B cell (primary cell): ENCODE measurements around the gene NCS1. TPM values are rescaled to one million over a fixed set of nuclear protein-coding genes. Genes with fewer than 3 reads are reported as not detected.

Experiments used
- ATAC-seq: fragments of 200-7000 bp; cut with Tn5 transposase; one replicate; pipeline ENCODE4 v1.10.0; 2021; ENCODE audit warnings: low read depth, mild to moderate bottlenecking, moderate number of reproducible peaks, moderate library complexity
- CTCF ChIA-PET: fragments of 350-600 bp; sonication (Branson Sonifier 250); formaldehyde crosslinking; loops from one replicate; lab custom pipeline; 2021; ENCODE audit warnings: antibody characterized with exemption, inconsistent platforms; lab: Charles Lee
- POLR2A ChIA-PET: fragments of 350-600 bp; sonication (Branson Sonifier 250); formaldehyde crosslinking; loops from one replicate; lab custom pipeline; 2021; ENCODE audit warnings: antibody characterized with exemption; lab: Charles Lee
- DNase-seq: peaks from one replicate; pipeline ENCODE4 v3.0.0; 2013
- H2AFZ ChIP-seq: 2 replicates; pipeline ENCODE4 v1.6.1; 2012; ENCODE audit warnings: mild to moderate bottlenecking, low read depth, low read length; ENCODE audit not compliant: insufficient read depth, poor library complexity, severe bottlenecking
- H3K27ac ChIP-seq, 2 donors: 1 replicate in 1 of 2; 2 replicates in 1 of 2; pipeline ENCODE4 v1.5.1; 2012 to 2013; ENCODE audit warnings: low read length in 2 of 2, mild to moderate bottlenecking in 2 of 2, moderate library complexity in 1 of 2
- H3K27me3 ChIP-seq, 4 experiments: fragments of 200-600 bp in 1 of 4; sonication (generic) in 1 of 4; replicated peaks in 1 of 4; 1 replicate in 2 of 4; 2 replicates in 2 of 4; pipeline versions ENCODE4 v1.6.1 to v1.7.0; 2013 to 2016; ENCODE audit warnings: low read length in 3 of 4, mild to moderate bottlenecking in 2 of 4, mixed read lengths in 1 of 4, moderate library complexity in 1 of 4; ENCODE audit not compliant: insufficient read depth in 4 of 4, control insufficient read depth in 3 of 4; ENCODE audit errors: control extremely low read depth in 1 of 4
- H3K36me3 ChIP-seq, 2 experiments: replicated peaks in 1 of 2; 1 replicate in 1 of 2; 2 replicates in 1 of 2; pipeline versions ENCODE4 v1.6.1 to v1.7.1; 2013; ENCODE audit warnings: low read length in 1 of 2; ENCODE audit not compliant: insufficient read depth in 2 of 2, control insufficient read depth in 1 of 2; ENCODE audit errors: control extremely low read depth in 1 of 2, extremely low read depth in 1 of 2
- H3K4me1 ChIP-seq, 2 donors: fragments of 200-600 bp in 1 of 2; sonication (generic) in 1 of 2; 1 replicate in 1 of 2; 2 replicates in 1 of 2; pipeline versions ENCODE4 v1.5.1 to v1.6.1; 2013 to 2017; ENCODE audit warnings: low read length in 2 of 2; ENCODE audit not compliant: control insufficient read depth in 2 of 2, insufficient read depth in 2 of 2
- H3K4me2 ChIP-seq: replicated peaks from 2 replicates; pipeline ENCODE3; 2012; ENCODE audit warnings: mild to moderate bottlenecking, low read depth, low read length; ENCODE audit not compliant: poor library complexity, severe bottlenecking
- H3K4me3 ChIP-seq, 5 experiments: fragments of 200-600 bp in 1 of 5; sonication (generic) in 1 of 5; 1 replicate in 3 of 5; 2 replicates in 2 of 5; pipeline versions ENCODE4 v1.5.1 to v1.7.0; 2011 to 2016; ENCODE audit warnings: low read length in 4 of 5, mild to moderate bottlenecking in 4 of 5, low read depth in 2 of 5, control low read depth in 1 of 5, moderate library complexity in 1 of 5; ENCODE audit not compliant: insufficient read depth in 1 of 5; ENCODE audit errors: control extremely low read depth in 1 of 5, extremely low read depth in 1 of 5
- H3K79me2 ChIP-seq: fragments of 200-600 bp; sonication (generic); one replicate; pipeline ENCODE4 v1.6.0; 2016; ENCODE audit warnings: low read length; ENCODE audit not compliant: control insufficient read depth, insufficient read depth
- H3K9ac ChIP-seq: fragments of 200-600 bp; sonication (generic); 2 replicates; pipeline ENCODE4 v1.6.1; 2017; ENCODE audit warnings: mild to moderate bottlenecking, low read length, moderate library complexity
- H3K9me3 ChIP-seq, 3 donors: one replicate each; pipeline versions ENCODE4 v1.6.1 to v1.7.1; 2013; ENCODE audit warnings: low read length in 2 of 3; ENCODE audit not compliant: control insufficient read depth in 2 of 3, insufficient read depth in 1 of 3; ENCODE audit errors: control extremely low read depth in 1 of 3
- H4K20me1 ChIP-seq: 2 replicates; pipeline ENCODE4 v1.6.0; 2012; ENCODE audit warnings: mild to moderate bottlenecking, low read length; ENCODE audit not compliant: insufficient read depth, control insufficient read depth, poor library complexity, severe bottlenecking
- H3K27ac Mint-ChIP-seq: one replicate; pipeline ENCODE4 v1.8.0; 2021; ENCODE audit warnings: mixed read lengths
- H3K27me3 Mint-ChIP-seq: one replicate; pipeline ENCODE4 v1.8.0; 2021; ENCODE audit warnings: mixed read lengths
- H3K4me1 Mint-ChIP-seq: one replicate; pipeline ENCODE4 v1.8.0; 2021; ENCODE audit warnings: mixed read lengths
- H3K4me3 Mint-ChIP-seq: one replicate; pipeline ENCODE4 v1.8.0; 2021; ENCODE audit warnings: mixed read lengths
- H3K9me3 Mint-ChIP-seq: one replicate; pipeline ENCODE4 v1.8.0; 2022; ENCODE audit warnings: mixed read lengths; ENCODE audit not compliant: insufficient read depth
- EZH2 ChIP-seq: IDR thresholded peaks from 2 replicates; pipeline ENCODE4 v1.6.1; 2012; ENCODE audit warnings: borderline replicate concordance, low read depth, mild to moderate bottlenecking, moderate library complexity, low read length; ENCODE audit not compliant: insufficient read depth, poor library complexity, severe bottlenecking
- WGBS: methylation state at CpG from one replicate; pipeline ENCODE4 v1.1.5; 2013; ENCODE audit warnings: missing lambda C conversion rate; ENCODE audit not compliant: insufficient coverage; 5-methylcytosine and 5-hydroxymethylcytosine counted together
- intact Hi-C: fragments of 100-400 bp; cut with micrococcal nuclease; formaldehyde crosslinking; loops from one replicate; pipeline ENCODE4 v1.10.0; 2022
- polyA plus RNA-seq: library from polyadenylated mRNA; depleted of rRNA; stranded (reverse); fragments of >200 nt; gene quantifications from 2 replicates; pipeline ENCODE4 v1.2.3, GENCODE V29; 2012
- total RNA-seq, 2 donors: library from RNA; stranded (reverse); fragments of 120-200 nt in 1 of 2; gene quantifications; 1 replicate in 1 of 2; 2 replicates in 1 of 2; pipeline versions ENCODE4 v1.2.3 to v1.2.4, GENCODE V29; 2013 to 2022
- TF ChIP-seq, protein P1 (sequence below): fragments of 200-600 bp; IDR thresholded peaks from one replicate; pipeline ENCODE4 v1.8.0; 2022; ENCODE audit warnings: antibody characterized with exemption, mild to moderate bottlenecking

Gene NCS1
- total and polyA plus RNA-seq, 2 donors (not counting 1 experiment from before 2014, with no cell fraction given): 0.39 TPM; not detected in 1

DNA sequence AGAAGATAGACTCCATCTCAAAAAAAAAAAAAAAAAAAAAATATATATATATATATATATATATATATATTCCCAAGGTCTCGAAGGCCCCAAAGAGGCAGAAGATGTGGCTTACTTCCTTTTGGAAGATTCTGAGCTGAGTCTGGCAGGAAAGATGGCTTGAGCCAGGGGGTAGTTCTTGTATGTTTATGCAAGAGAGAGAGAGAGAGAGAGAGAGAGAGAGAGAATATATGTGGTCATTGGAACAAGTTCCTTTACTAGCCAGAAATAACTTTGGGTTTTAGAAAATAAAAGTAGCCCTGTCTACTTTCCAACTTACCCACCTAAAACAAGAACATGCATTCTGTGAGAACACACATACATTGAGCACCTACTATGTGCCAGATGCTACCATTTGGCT, 17.6 kb downstream of the NCS1 start:
- TF ChIP-seq, protein P1, sequence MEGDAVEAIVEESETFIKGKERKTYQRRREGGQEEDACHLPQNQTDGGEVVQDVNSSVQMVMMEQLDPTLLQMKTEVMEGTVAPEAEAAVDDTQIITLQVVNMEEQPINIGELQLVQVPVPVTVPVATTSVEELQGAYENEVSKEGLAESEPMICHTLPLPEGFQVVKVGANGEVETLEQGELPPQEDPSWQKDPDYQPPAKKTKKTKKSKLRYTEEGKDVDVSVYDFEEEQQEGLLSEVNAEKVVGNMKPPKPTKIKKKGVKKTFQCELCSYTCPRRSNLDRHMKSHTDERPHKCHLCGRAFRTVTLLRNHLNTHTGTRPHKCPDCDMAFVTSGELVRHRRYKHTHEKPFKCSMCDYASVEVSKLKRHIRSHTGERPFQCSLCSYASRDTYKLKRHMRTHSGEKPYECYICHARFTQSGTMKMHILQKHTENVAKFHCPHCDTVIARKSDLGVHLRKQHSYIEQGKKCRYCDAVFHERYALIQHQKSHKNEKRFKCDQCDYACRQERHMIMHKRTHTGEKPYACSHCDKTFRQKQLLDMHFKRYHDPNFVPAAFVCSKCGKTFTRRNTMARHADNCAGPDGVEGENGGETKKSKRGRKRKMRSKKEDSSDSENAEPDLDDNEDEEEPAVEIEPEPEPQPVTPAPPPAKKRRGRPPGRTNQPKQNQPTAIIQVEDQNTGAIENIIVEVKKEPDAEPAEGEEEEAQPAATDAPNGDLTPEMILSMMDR: no peak
- no peak for TF ChIP-seq EZH2
- no CpG with 5 or more reads among the region's 1 CpG for WGBS
- H3K4me3 ChIP-seq: no peak overlapping the region
- Mint-ChIP-seq H3K4me1 (no peaks in the 10 kb centered on the region), H3K27ac (no peak overlapping the region), H3K9me3 (no peaks in the 10 kb centered on the region), H3K4me3 (no peak overlapping the region), H3K27me3 (peaks cover 17% of the 10 kb centered on the region)
- no peak overlapping the region for H3K9ac ChIP-seq
- no peak for DNase-seq
- POLR2A ChIA-PET: interaction anchor here (0.7 kb wide), 1 partner anchor 84 kb away, joined by 4 read pairs; no protein-coding TSS in a partner anchor
- no peak for ATAC-seq
- H3K36me3 ChIP-seq: no peaks in the 10 kb centered on the region
- H3K79me2 ChIP-seq: no peaks in the 10 kb centered on the region
- intact Hi-C loops: no loop called here
- H3K27me3 ChIP-seq: no peaks in the 10 kb centered on the region
- CTCF ChIA-PET: no interaction called here
- H3K27ac ChIP-seq: no peak overlapping the region
- no peak overlapping the region for H2AFZ ChIP-seq
- no peaks in the 10 kb centered on the region for H3K9me3 ChIP-seq
- H3K4me1 ChIP-seq: no peaks in the 10 kb centered on the region
- no peaks in the 10 kb centered on the region for H4K20me1 ChIP-seq
- H3K4me2 ChIP-seq: no peak overlapping the region

DNA sequence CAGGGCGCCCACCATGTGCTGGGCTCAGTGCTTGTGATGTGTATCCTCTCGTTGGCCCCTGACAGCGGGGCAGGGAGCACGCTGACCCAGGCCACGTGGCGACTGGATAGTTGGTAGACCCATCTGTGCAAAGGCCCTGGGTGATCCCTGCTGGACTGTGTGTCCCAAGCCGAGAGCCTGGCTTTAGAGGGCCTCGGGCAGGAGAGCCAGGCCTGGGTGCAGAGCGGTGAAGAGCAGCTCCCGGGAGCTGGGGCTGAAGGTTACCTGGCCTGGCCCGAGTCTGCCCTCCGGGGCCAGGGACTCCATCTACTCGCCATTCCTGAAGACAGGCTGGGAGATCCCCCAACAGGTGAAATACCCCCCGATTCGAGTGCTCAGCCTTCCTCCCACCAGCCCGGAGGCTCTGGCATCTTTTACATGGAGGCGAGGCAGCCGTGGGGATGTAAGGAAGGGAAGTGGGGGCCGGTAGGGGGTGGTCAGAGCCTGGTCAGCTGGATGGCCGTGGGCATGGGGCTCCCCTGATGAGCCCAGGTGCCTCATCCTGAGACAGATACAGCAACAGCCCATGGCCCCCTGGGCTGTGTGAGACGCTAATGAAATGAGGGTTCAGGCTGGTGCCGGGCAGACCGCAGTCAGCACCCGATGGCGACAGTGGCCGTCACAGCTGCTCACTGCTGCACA, 19.0 kb downstream of the NCS1 start:
- CTCF ChIA-PET: no interaction called here
- no peaks in the 10 kb centered on the region for H3K79me2 ChIP-seq
- ATAC-seq: no peak

More for the DNA sequence above, 19.0 kb downstream of the NCS1 start:
- H2AFZ ChIP-seq: no peak overlapping the region
- no peak overlapping the region for H3K4me3 Mint-ChIP-seq
- TF ChIP-seq, protein P1: no peak
- no peak for TF ChIP-seq EZH2
- H3K9me3 ChIP-seq: no peaks in the 10 kb centered on the region
- H3K4me3 ChIP-seq: no peak overlapping the region
- no peak overlapping the region for H3K27ac ChIP-seq
- POLR2A ChIA-PET: no interaction called here
- 93% methylated on average over 22 of the region's 26 CpGs for WGBS
- no peaks in the 10 kb centered on the region for H3K27me3 ChIP-seq
- H3K9me3 Mint-ChIP-seq: no peaks in the 10 kb centered on the region
- no peaks in the 10 kb centered on the region for H3K36me3 ChIP-seq
- no peaks in the 10 kb centered on the region for H3K4me1 Mint-ChIP-seq
- H3K4me1 ChIP-seq: no peaks in the 10 kb centered on the region
- H4K20me1 ChIP-seq: no peaks in the 10 kb centered on the region
- intact Hi-C loops: no loop called here
- no peak overlapping the region for H3K9ac ChIP-seq
- H3K4me2 ChIP-seq: no peak overlapping the region
- no peak for DNase-seq
- H3K27ac Mint-ChIP-seq: no peak overlapping the region
- H3K27me3 Mint-ChIP-seq: peaks cover 12% of the 10 kb centered on the region
